ENCODE results near the gene SYT10.

SYT10 gene, protein sequence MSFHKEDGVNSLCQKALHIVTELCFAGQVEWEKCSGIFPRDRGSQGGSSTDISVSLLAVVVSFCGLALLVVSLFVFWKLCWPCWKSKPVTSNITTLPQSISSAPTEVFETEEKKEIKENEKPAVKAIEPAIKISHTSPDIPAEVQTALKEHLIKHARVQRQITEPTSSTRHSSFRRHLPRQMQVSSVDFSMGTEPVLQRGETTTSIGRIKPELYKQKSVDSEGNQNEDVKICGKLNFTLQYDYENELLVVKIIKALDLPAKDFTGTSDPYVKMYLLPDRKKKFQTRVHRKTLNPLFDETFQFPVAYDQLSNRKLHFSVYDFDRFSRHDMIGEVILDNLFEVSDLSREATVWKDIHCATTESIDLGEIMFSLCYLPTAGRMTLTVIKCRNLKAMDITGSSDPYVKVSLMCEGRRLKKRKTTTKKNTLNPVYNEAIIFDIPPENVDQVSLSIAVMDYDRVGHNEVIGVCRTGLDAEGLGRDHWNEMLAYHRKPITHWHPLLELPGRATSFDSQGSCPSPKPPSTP

DNA sequence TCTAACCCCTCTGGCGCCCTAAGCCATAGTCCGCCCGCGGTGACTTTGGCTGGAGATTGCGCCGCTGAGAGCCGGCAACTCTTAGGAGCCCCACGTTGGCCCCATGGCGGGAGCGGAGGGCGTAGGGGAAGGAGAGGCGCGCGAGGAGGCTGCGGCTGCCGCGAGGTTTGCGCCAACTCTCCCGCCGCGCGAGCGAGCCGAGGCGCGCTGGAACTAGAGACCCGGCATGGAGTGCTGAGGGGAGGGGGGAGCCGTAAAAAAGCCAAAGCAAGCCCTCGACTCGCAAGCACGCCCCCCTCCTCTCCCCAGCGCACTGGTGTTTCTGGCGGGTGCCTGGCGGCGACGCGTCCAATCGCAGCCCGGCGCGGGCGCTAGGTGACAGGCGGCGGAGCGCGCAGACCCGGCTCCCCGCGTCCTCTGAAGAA is at the start of gene SYT10:
SYT10 (minus strand) TSS at position 233 of the 425 bp plus-strand sequence. CDS start 297 bp downstream, outside the sequence.
- Histone ChIP-seq H3K4me2 (ENCODE audit: low read length) (peak within 1 kb of the TSS; percentile 87), H3K4me3 (ENCODE audit: low read depth, low read length) (peak within 1 kb of the TSS; percentile 74), H3K27ac (no peak within 1 kb of the TSS), H3K27me3 (ENCODE audit: control insufficient read depth, insufficient read depth, low read length) (no peaks in the 10 kb centered on the region), H3K9me3 (ENCODE audit: control insufficient read depth, low read length) (no peaks in the 10 kb centered on the region), H3K79me2 (no peaks in the 10 kb centered on the region), H2AFZ (peak within 1 kb of the TSS; percentile 48), H3K4me1 (no peaks in the 10 kb centered on the region), H3K9ac (no peak within 1 kb of the TSS), H3K36me3 (ENCODE audit: control insufficient read depth, insufficient read depth, low read length) (no peaks in the 10 kb centered on the region)
- TF ChIP-seq, protein P1, sequence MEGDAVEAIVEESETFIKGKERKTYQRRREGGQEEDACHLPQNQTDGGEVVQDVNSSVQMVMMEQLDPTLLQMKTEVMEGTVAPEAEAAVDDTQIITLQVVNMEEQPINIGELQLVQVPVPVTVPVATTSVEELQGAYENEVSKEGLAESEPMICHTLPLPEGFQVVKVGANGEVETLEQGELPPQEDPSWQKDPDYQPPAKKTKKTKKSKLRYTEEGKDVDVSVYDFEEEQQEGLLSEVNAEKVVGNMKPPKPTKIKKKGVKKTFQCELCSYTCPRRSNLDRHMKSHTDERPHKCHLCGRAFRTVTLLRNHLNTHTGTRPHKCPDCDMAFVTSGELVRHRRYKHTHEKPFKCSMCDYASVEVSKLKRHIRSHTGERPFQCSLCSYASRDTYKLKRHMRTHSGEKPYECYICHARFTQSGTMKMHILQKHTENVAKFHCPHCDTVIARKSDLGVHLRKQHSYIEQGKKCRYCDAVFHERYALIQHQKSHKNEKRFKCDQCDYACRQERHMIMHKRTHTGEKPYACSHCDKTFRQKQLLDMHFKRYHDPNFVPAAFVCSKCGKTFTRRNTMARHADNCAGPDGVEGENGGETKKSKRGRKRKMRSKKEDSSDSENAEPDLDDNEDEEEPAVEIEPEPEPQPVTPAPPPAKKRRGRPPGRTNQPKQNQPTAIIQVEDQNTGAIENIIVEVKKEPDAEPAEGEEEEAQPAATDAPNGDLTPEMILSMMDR (IDR thresholded peaks at IDR 0.05): no peak

DNA sequence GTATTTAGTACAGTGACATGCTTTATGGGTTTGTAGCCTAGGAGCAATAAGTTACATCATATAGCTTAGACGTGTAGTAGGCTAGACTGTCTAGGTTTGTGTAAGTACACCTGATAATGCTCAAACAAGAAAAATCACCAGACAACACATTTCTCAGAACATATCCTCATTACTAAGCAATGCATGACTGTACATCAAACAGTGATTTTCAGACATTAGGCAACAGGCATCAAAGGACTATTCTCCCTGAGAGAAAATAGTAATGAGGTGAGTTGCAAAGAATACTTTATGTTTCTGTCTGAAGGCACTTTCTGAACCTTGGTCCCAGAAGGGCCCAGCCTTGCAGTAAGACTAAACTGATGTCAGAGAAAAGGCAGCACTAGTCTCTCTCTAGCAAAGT is 48.4 kb upstream of the SYT10 start:
- H3K36me3 ChIP-seq (ENCODE audit: control insufficient read depth, insufficient read depth, low read length): no peaks in the 10 kb centered on the region
- H3K4me1 ChIP-seq: no peaks in the 10 kb centered on the region
- H2AFZ ChIP-seq: no peak overlapping the region
- no peak overlapping the region for H3K27ac ChIP-seq
- no peak overlapping the region for H3K4me3 ChIP-seq (ENCODE audit: low read depth, low read length)
- no peaks in the 10 kb centered on the region for H3K79me2 ChIP-seq
- no peaks in the 10 kb centered on the region for H3K27me3 ChIP-seq (ENCODE audit: control insufficient read depth, insufficient read depth, low read length)
- no peaks in the 10 kb centered on the region for H3K9me3 ChIP-seq (ENCODE audit: control insufficient read depth, low read length)
- H3K9ac ChIP-seq: no peak overlapping the region
- no peak overlapping the region for H3K4me2 ChIP-seq (ENCODE audit: low read length)
- TF ChIP-seq, protein P1 (IDR thresholded peaks at IDR 0.05): no peak

DNA sequence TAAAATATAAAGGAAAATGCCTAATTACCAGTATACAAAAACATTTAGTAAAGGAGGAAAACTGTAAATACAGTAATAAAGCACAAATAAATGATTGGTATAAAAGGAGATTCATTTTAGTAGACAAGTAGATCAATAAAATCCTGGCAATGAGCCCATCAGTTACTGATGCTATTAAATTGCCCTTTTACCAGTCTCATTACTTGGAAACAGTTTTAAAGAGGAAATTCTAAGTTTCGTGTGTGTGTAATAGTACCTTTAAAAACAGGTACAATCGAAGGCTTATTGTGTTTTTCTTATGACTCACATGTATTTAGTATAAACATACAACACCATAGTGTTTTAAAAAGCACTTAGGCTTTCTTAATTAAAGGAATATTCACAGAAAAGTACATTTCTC is 46.4 kb upstream of the SYT10 start:
- Histone ChIP-seq H3K4me3 (ENCODE audit: low read depth, low read length) (no peak overlapping the region), H3K79me2 (no peaks in the 10 kb centered on the region), H3K9ac (no peak overlapping the region), H3K27me3 (ENCODE audit: control insufficient read depth, insufficient read depth, low read length) (no peaks in the 10 kb centered on the region), H3K36me3 (ENCODE audit: control insufficient read depth, insufficient read depth, low read length) (no peaks in the 10 kb centered on the region), H3K27ac (no peak overlapping the region), H2AFZ (no peak overlapping the region), H3K4me1 (no peaks in the 10 kb centered on the region), H3K9me3 (ENCODE audit: control insufficient read depth, low read length) (no peaks in the 10 kb centered on the region), H3K4me2 (ENCODE audit: low read length) (no peak overlapping the region)
- TF ChIP-seq, protein P1 (IDR thresholded peaks at IDR 0.05): no peak

DNA sequence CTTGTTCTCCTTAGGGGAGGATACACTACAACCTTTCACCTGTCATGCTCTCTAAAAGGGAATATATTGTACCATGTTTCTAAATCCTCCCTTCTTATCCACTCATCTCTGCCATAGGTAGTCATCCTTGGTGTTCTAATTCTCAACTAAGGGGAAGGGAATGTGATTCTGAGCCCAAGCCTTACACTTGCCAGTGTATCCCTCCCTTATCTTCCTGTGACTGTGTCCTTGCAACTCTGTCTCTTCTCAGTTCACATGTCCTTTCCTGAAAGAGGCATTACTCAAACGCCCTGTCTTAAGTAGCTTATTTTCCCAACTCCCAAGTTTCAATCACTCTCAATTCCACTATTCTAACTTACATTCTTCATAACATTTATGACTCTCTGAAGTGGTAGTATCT is 44.5 kb upstream of the SYT10 start:
- Histone ChIP-seq H3K9ac (no peak overlapping the region), H3K79me2 (no peaks in the 10 kb centered on the region), H3K4me3 (ENCODE audit: low read depth, low read length) (no peak overlapping the region), H3K36me3 (ENCODE audit: control insufficient read depth, insufficient read depth, low read length) (no peaks in the 10 kb centered on the region), H3K27ac (no peak overlapping the region), H3K4me1 (no peaks in the 10 kb centered on the region), H2AFZ (no peak overlapping the region), H3K9me3 (ENCODE audit: control insufficient read depth, low read length) (no peaks in the 10 kb centered on the region), H3K27me3 (ENCODE audit: control insufficient read depth, insufficient read depth, low read length) (no peaks in the 10 kb centered on the region), H3K4me2 (ENCODE audit: low read length) (no peak overlapping the region)
- TF ChIP-seq, protein P1 (IDR thresholded peaks at IDR 0.05): no peak

All from parathyroid adenoma (tissue), 2 donors.